ENCODE measurements around the gene REXO4.

The REXO4 gene

GRCh38 chr9:133449760-133450159 lies 31.9 kb upstream of the REXO4 start:
- no peak for DNase-seq (ENCODE audit: low read depth in 2 of 3, low spot score in 2 of 3)

GRCh38 chr9:133448487-133448972 lies 30.7 kb upstream of the REXO4 start:
- DNase-seq (ENCODE audit: low read depth in 2 of 3, low spot score in 2 of 3) = no peak

DNA sequence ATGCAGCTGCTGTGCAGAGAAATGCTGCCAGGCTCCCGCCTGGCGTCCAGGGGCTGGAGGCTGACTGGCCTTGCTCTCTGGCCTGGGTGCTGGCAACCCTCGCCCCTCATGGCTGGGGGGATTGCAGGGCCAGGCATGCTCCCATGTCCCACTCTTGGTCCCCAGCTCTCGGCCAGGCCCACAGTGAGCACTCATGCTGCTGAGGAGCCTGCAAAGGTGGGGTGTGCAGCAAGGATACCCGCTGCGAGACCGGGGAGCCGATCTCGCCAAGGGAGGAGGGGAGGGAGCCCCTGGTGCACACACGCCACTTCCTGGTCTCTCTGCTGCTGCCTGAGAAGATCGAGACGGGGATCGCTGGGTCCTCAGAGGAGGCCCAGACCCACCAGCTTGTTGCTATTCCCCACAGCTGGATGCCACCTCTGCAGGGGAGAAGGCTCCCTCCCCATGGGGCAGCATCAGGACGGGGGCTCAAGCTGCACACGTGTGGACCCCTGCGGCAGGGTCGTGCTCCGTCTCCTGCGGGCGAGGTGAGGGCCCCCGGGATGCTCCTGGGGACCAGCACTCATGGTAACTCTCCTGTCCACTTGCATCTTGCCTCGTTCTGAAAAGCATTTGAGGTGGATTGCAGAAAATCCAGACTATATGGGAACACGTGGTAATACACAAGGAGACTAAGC lies 27.6 kb upstream of the REXO4 start:
- DNase-seq (ENCODE audit: low read depth in 2 of 3, low spot score in 2 of 3) = no peak

- no peak for DNase-seq (ENCODE audit: low read depth in 2 of 3, low spot score in 2 of 3)
Observed at GRCh38 chr9:133443982-133444381, 26.2 kb upstream of the REXO4 start.

DNA sequence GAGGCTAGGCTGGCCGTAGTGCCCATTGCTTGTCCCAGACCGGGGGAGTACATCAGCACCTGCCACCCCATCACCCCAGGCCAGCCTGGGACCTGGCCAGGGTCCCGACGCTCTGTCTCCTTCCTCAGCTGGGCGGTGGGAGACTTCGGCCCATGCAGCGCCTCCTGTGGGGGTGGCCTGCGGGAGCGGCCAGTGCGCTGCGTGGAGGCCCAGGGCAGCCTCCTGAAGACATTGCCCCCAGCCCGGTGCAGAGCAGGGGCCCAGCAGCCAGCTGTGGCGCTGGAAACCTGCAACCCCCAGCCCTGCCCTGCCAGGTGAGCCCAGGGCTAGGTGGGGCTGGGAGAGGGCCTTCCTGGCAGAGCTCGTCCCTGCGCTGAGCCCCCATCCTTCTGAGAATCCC lies 25.4 kb upstream of the REXO4 start:
- DNase-seq (ENCODE audit: low read depth in 2 of 3, low spot score in 2 of 3) = no peak

GRCh38 chr9:133441571-133441970 lies 23.8 kb upstream of the REXO4 start:
- no peak for DNase-seq (ENCODE audit: low read depth in 2 of 3, low spot score in 2 of 3)

DNA sequence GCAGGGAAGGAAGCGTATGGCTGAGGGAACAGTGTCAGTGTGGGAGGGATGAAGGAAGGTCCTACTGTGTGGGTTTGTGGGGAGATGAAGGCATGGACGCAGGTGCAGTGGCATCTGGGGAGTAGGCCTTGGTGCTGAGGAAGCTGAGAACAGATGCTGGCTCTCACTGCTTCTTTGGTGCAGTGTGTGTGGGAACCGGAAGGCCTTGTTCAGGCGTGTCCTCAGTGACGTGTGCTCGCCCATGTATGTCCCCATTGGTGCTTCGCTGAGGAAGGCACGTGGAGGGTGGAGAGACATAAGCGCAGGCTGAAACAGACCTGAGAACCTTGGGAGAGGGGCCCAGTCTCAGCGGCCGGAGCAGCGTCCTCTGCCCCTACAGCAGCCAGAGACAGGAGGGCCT lies 23.1 kb upstream of the REXO4 start:
- no peak for DNase-seq (ENCODE audit: low read depth in 2 of 3, low spot score in 2 of 3)

- DNase-seq (ENCODE audit: low read depth in 2 of 3, low spot score in 2 of 3) = no peak
Observed at GRCh38 chr9:133439337-133439736, 21.5 kb upstream of the REXO4 start.

DNA sequence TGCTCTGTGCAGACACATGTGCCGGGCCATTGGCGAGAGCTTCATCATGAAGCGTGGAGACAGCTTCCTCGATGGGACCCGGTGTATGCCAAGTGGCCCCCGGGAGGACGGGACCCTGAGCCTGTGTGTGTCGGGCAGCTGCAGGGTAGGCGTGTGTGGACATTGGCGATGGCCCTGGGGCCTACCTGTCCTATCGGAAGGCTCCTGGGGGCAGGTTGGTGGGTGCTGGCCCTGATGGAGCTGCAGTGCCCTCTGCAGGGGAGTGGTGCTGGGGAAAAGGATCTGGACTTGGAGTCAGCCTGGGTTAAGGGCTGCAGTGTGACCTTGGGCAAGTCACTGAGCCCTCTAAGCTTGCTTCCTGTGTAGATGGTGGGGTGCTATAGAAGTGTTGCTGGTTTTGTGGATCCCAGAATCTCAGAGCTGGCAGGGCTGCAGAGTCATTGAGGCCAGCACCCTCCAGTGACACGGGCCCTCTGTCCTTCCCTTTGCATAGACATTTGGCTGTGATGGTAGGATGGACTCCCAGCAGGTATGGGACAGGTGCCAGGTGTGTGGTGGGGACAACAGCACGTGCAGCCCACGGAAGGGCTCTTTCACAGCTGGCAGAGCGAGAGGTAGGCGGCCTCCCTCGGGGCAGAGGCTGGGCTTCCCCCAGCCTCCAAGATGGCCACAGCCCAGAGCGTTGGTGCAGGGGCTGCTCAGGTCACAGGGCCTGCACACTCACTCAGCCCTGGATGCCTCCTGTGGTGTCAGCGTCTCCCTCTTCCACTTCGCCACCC lies 20.1 kb upstream of the REXO4 start:
- no peak for DNase-seq (ENCODE audit: low read depth in 2 of 3, low spot score in 2 of 3)

GRCh38 chr9:133436681-133437080 lies 18.9 kb upstream of the REXO4 start:
- no peak for DNase-seq (ENCODE audit: low read depth in 2 of 3, low spot score in 2 of 3)

DNA sequence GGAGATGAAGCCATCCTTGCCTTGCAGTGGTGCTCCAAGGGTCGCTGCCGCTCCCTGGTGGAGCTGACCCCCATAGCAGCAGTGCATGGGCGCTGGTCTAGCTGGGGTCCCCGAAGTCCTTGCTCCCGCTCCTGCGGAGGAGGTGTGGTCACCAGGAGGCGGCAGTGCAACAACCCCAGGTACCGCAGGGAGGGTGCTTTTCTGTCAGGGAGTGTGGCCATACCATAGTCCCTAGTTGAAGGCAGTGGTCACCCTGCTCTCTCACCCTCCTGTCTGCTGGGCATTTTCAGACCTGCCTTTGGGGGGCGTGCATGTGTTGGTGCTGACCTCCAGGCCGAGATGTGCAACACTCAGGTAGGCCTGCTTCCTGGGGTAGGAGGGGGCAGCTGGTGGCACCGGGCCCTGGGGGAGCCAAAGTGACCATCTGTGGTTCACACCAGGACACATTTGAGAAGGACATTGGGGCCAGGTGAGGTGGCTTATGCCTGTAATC lies 15.6 kb upstream of the REXO4 start:
- DNase-seq (ENCODE audit: low read depth in 2 of 3, low spot score in 2 of 3) = no peak

GRCh38 chr9:133430244-133430643 lies 12.4 kb upstream of the REXO4 start:
- no peak for DNase-seq (ENCODE audit: low read depth in 2 of 3, low spot score in 2 of 3)

- no peak for DNase-seq (ENCODE audit: low read depth in 2 of 3, low spot score in 2 of 3)
Observed at GRCh38 chr9:133429641-133430161, 11.9 kb upstream of the REXO4 start.

GRCh38 chr9:133429214-133429613 lies 11.4 kb upstream of the REXO4 start:
- DNase-seq (ENCODE audit: low read depth in 2 of 3, low spot score in 2 of 3) = no peak

GRCh38 chr9:133428617-133429101 lies 10.8 kb upstream of the REXO4 start:
- DNase-seq (ENCODE audit: low read depth in 2 of 3, low spot score in 2 of 3) = no peak

- no peak for DNase-seq (ENCODE audit: low read depth in 2 of 3, low spot score in 2 of 3)
Observed at GRCh38 chr9:133427658-133428348, 10.0 kb upstream of the REXO4 start.

DNA sequence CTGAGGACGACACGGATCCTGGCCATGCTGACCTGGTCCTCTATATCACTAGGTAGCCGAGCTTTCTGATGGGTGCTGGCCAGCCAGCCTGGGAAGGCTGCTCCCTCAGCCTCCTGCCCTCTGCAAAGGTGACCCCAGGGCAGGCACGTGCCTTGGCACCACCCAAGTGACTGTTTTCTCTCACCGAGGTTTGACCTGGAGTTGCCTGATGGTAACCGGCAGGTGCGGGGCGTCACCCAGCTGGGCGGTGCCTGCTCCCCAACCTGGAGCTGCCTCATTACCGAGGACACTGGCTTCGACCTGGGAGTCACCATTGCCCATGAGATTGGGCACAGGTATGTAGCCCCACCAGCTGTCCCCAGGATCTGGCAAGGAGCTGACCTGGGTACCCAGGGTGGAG lies 8.2 kb upstream of the REXO4 start:
- no peak for DNase-seq (ENCODE audit: low read depth in 2 of 3, low spot score in 2 of 3)

DNA sequence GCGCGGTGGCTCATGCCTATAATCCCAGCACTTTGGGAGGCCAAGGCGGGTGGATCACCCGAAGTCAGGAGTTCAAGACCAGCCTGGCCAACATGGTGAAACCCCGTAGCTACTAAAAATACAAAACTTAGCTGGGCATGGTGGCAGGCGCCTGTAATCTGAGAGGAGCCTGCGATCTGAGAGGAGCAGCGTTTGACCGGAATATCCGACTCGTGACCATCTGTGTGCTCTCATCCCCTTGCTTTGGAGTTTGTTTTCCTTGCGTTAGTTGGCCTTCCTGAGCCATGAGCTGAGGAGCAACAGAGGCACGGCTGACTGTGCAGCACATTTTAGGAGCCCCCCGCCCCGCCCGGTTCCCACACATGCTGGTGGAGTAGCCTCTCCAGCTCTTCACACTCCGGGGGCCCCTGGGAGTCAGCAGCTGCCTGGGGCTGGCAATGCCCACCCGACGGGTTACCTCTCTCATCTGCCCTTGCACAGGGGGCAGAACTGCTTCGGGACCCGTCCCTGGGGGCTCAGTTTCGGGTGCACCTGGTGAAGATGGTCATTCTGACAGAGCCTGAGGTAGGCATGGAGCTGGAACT lies 7.3 kb upstream of the REXO4 start:
- no peak for DNase-seq (ENCODE audit: low read depth in 2 of 3, low spot score in 2 of 3)

DNA sequence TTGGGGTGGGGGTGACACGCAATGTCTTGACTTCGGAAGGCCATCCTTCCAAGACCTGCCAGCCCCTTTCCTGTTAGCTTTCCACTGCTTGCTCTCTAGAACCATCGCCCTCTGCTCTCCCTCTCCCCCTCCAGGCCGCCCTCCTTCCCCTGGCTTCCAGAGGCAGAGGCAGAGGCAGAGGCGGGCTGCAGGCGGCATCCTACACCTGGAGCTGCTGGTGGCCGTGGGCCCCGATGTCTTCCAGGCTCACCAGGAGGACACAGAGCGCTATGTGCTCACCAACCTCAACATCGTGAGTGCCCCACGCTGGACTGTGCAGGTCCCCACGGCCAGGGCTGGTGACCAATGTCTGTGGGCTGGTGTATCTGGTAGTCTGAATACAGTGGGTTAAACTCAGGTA lies 6.4 kb upstream of the REXO4 start:
- DNase-seq (ENCODE audit: low read depth in 2 of 3, low spot score in 2 of 3) = no peak

DNA sequence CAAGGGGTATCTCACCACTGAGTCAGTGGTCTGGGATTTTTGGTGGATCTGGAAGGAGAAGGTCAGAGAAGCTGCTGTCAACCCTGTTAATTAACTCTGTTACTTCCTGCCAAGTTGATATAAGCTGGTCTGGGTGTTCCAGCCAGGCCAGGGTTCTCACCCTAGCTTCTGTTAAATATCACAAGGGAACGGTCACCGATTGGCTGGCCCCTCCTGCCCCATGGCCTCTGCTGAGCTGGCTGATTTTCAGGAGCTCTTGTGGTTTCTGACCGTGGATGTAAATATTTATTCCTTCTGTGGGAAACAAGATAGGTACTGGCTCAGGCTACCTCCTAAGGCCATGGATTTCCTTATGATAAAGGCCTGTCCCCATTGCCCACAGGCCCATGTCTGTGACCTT lies 5.4 kb upstream of the REXO4 start:
- no peak for DNase-seq (ENCODE audit: low read depth in 2 of 3, low spot score in 2 of 3)

All from activated CD8-positive, alpha-beta memory T cell treated with anti-CD3 and anti-CD28 coated beads for 48 hours (primary cell).